Naive thymus-derived CD8-positive, alpha-beta T cell (primary cell): ENCODE data around the gene PSG3. TPM values are rescaled to one million over a fixed set of nuclear protein-coding genes. Genes with fewer than 3 reads are reported as not detected.
A peak's percentile ranks its signal among the peaks of the same experiment; 100 is the strongest.
"Not testable (repeated sequence)": the region's sequence is repeated elsewhere in the genome, so short reads cannot be mapped to it uniquely, and the experiment has no call there.

Source experiments
- ATAC-seq, 2 donors: fragments of 150-1000 bp; cut with Tn5 transposase in 1 of 2; sonication (Bioruptor Pico), chemical (Tn5 transposase) in 1 of 2; 1 replicate in 1 of 2; 2 replicates in 1 of 2; pipeline ENCODE4 v1.10.0; 2021; ENCODE audit warnings: mild to moderate bottlenecking in 2 of 2, moderate library complexity in 2 of 2
- POLR2A ChIA-PET: fragments of 350-600 bp; sonication (Branson Sonifier 250); formaldehyde crosslinking; loops from one replicate; lab custom pipeline; 2021; ENCODE audit warnings: antibody characterized with exemption; lab: Charles Lee
- DNase-seq, 10 donors: peaks; one replicate each; pipeline versions ENCODE4 v3.0.0 to v3.0.0-alpha.2; 2020 to 2022
- H3K27ac Mint-ChIP-seq, 10 donors: one replicate each; pipeline ENCODE4 v1.8.0; 2020 to 2022; ENCODE audit warnings: mild to moderate bottlenecking in 10 of 10, mixed read lengths in 10 of 10, moderate library complexity in 4 of 10, inconsistent platforms in 1 of 10
- H3K27me3 Mint-ChIP-seq, 5 donors: one replicate each; pipeline ENCODE4 v1.8.0; 2021 to 2022; ENCODE audit warnings: mixed read lengths in 5 of 5
- H3K36me3 Mint-ChIP-seq, 3 donors: one replicate each; pipeline ENCODE4 v1.8.0; 2020 to 2022; ENCODE audit warnings: mixed read lengths in 3 of 3, mild to moderate bottlenecking in 2 of 3, inconsistent platforms in 1 of 3
- H3K4me1 Mint-ChIP-seq, 4 donors: one replicate each; pipeline ENCODE4 v1.8.0; 2021 to 2022; ENCODE audit warnings: mixed read lengths in 4 of 4
- H3K4me3 Mint-ChIP-seq, 10 donors: one replicate each; pipeline ENCODE4 v1.8.0; 2020 to 2022; ENCODE audit warnings: mild to moderate bottlenecking in 10 of 10, mixed read lengths in 10 of 10, moderate library complexity in 6 of 10, inconsistent platforms in 1 of 10
- H3K9me3 Mint-ChIP-seq, 9 donors: one replicate each; pipeline ENCODE4 v1.8.0; 2020 to 2022; ENCODE audit warnings: mixed read lengths in 9 of 9, mild to moderate bottlenecking in 3 of 9, inconsistent platforms in 1 of 9, moderate library complexity in 1 of 9
- polyA plus RNA-seq, 3 donors: library from polyadenylated mRNA; unstranded; fragments of 300-500 nt; fragmentation: Illumina TruSeq; gene quantifications; one replicate each; pipeline ENCODE4 v1.2.3, GENCODE V29; 2021
- total RNA-seq, 8 experiments: library from RNA in 2 of 8; stranded (reverse) in 2 of 8; gene quantifications; one replicate each; pipeline ENCODE4 v1.2.3 and lab custom pipeline; 2021 to 2026

Gene PSG3
- not detected for total RNA-seq
- polyA plus RNA-seq: not detected
- 0 reads per million in 6 experiments for total RNA-seq (lab: John Stamatoyannopoulos, UW)

GRCh38 chr19:42740381-42740780, at the start of gene PSG3:
Gene PSG3 (minus strand): TSS chr19:42740481. CDS start chr19:42740384, 97 bp downstream.
- H3K9me3 Mint-ChIP-seq, POLR2A ChIA-PET, H3K36me3 Mint-ChIP-seq, DNase-seq, H3K4me3 Mint-ChIP-seq, ATAC-seq, H3K27ac Mint-ChIP-seq, H3K4me1 Mint-ChIP-seq: not testable (repeated sequence)
- H3K27me3 Mint-ChIP-seq: peaks cover 8 to 64% (median 35%) of the 10 kb centered on the region in 5 donors

- peaks cover 0 to 24% (median 8%) of the 10 kb centered on the region in 3 donors for H3K36me3 Mint-ChIP-seq
- ATAC-seq, POLR2A ChIA-PET, H3K4me3 Mint-ChIP-seq, DNase-seq, H3K27ac Mint-ChIP-seq, H3K4me1 Mint-ChIP-seq: not testable (repeated sequence)
- peaks cover 5 to 31% (median 16%) of the 10 kb centered on the region in 5 donors for H3K27me3 Mint-ChIP-seq
- H3K9me3 Mint-ChIP-seq: peaks cover 12 to 27% (median 21%) of the 10 kb centered on the region in 9 donors
These were observed 48.5 kb upstream of the PSG3 start for GRCh38 chr19:42788766-42789165.

- Mint-ChIP-seq H3K9me3 (peaks cover 6 to 17% (median 11%) of the 10 kb centered on the region in 9 donors), H3K36me3 (peaks cover 0 to 14% (median 3%) of the 10 kb centered on the region in 3 donors), H3K27me3 (peaks cover 5 to 31% (median 12%) of the 10 kb centered on the region in 5 donors)
- POLR2A ChIA-PET, H3K4me1 Mint-ChIP-seq, H3K4me3 Mint-ChIP-seq, ATAC-seq, DNase-seq, H3K27ac Mint-ChIP-seq: not testable (repeated sequence)
These were observed 47.5 kb upstream of the PSG3 start for GRCh38 chr19:42787766-42788165.

- H3K27ac Mint-ChIP-seq: not testable (repeated sequence)
These were observed 36.7 kb upstream of the PSG3 start for GRCh38 chr19:42776750-42777612.

GRCh38 chr19:42774510-42775158, 34.4 kb upstream of the PSG3 start:
- H3K36me3 Mint-ChIP-seq, H3K27ac Mint-ChIP-seq, POLR2A ChIA-PET, H3K4me1 Mint-ChIP-seq, DNase-seq, H3K4me3 Mint-ChIP-seq, ATAC-seq: not testable (repeated sequence)
- Mint-ChIP-seq H3K9me3 (peaks cover 0 to 21% (median under 1%) of the 10 kb centered on the region in 9 donors), H3K27me3 (peaks cover 20 to 62% (median 33%) of the 10 kb centered on the region in 5 donors)

More at GRCh38 chr19:42776750-42777612, 36.7 kb upstream of the PSG3 start:
- H3K36me3 Mint-ChIP-seq, ATAC-seq, H3K4me3 Mint-ChIP-seq, H3K4me1 Mint-ChIP-seq, POLR2A ChIA-PET: not testable (repeated sequence)
- Mint-ChIP-seq H3K27me3 (peaks cover 28 to 71% (median 46%) of the 10 kb centered on the region in 5 donors), H3K9me3 (peaks cover 0 to 16% (median 0%) of the 10 kb centered on the region in 9 donors)
- peak in 2 of 10 donors; percentile 6 to 11 for DNase-seq

GRCh38 chr19:42767319-42767718, 27.0 kb upstream of the PSG3 start:
- DNase-seq, POLR2A ChIA-PET, H3K4me1 Mint-ChIP-seq, H3K27ac Mint-ChIP-seq, H3K36me3 Mint-ChIP-seq, ATAC-seq, H3K4me3 Mint-ChIP-seq: not testable (repeated sequence)
- Mint-ChIP-seq H3K9me3 (peaks cover 0 to 11% (median 0%) of the 10 kb centered on the region in 9 donors), H3K27me3 (peaks cover 4 to 32% (median 15%) of the 10 kb centered on the region in 5 donors)

GRCh38 chr19:42766871-42767270, 26.6 kb upstream of the PSG3 start:
- H3K4me1 Mint-ChIP-seq, DNase-seq, H3K4me3 Mint-ChIP-seq, POLR2A ChIA-PET, H3K36me3 Mint-ChIP-seq, H3K27ac Mint-ChIP-seq, ATAC-seq: not testable (repeated sequence)
- peaks cover 2 to 27% (median 15%) of the 10 kb centered on the region in 5 donors for H3K27me3 Mint-ChIP-seq
- H3K9me3 Mint-ChIP-seq: peaks cover 0 to 11% (median 0%) of the 10 kb centered on the region in 9 donors

GRCh38 chr19:42764836-42765235, 24.6 kb upstream of the PSG3 start:
- DNase-seq: no peak
- Mint-ChIP-seq H3K4me3 (no peak overlapping the region), H3K36me3 (no peaks in the 10 kb centered on the region), H3K9me3 (peaks cover 0 to 3% (median 0%) of the 10 kb centered on the region in 9 donors), H3K27ac (no peak overlapping the region), H3K4me1 (peaks cover 0 to 6% (median 0%) of the 10 kb centered on the region in 4 donors), H3K27me3 (peaks cover 2 to 27% (median 13%) of the 10 kb centered on the region in 5 donors)
- POLR2A ChIA-PET: no interaction called here
- ATAC-seq: no peak

- no peaks in the 10 kb centered on the region for H3K36me3 Mint-ChIP-seq
- POLR2A ChIA-PET: no interaction called here
- H3K27me3 Mint-ChIP-seq: peaks cover 1 to 25% (median 10%) of the 10 kb centered on the region in 5 donors
- H3K9me3 Mint-ChIP-seq: no peaks in the 10 kb centered on the region
- no peak overlapping the region for H3K4me3 Mint-ChIP-seq
- ATAC-seq (no peak), DNase-seq (no peak)
- peaks cover 0 to 6% (median 0%) of the 10 kb centered on the region in 4 donors for H3K4me1 Mint-ChIP-seq
- no peak overlapping the region for H3K27ac Mint-ChIP-seq
These were observed 22.5 kb upstream of the PSG3 start for GRCh38 chr19:42762789-42763188.

GRCh38 chr19:42761924-42762295, 21.6 kb upstream of the PSG3 start:
- H3K36me3 Mint-ChIP-seq, DNase-seq, H3K27ac Mint-ChIP-seq, H3K4me1 Mint-ChIP-seq, H3K4me3 Mint-ChIP-seq, H3K9me3 Mint-ChIP-seq, ATAC-seq, POLR2A ChIA-PET: not testable (repeated sequence)
- peaks cover 1 to 25% (median 10%) of the 10 kb centered on the region in 5 donors for H3K27me3 Mint-ChIP-seq

- DNase-seq, H3K27ac Mint-ChIP-seq, H3K4me3 Mint-ChIP-seq, ATAC-seq, H3K9me3 Mint-ChIP-seq, H3K36me3 Mint-ChIP-seq, POLR2A ChIA-PET, H3K4me1 Mint-ChIP-seq: not testable (repeated sequence)
- peaks cover 1 to 19% (median 4%) of the 10 kb centered on the region in 5 donors for H3K27me3 Mint-ChIP-seq
These were observed 21.0 kb upstream of the PSG3 start for GRCh38 chr19:42760954-42761923.

GRCh38 chr19:42758667-42759066, 18.4 kb upstream of the PSG3 start:
- H3K9me3 Mint-ChIP-seq, ATAC-seq, POLR2A ChIA-PET, H3K4me1 Mint-ChIP-seq, H3K4me3 Mint-ChIP-seq, DNase-seq, H3K27ac Mint-ChIP-seq, H3K36me3 Mint-ChIP-seq: not testable (repeated sequence)
- peaks cover 4 to 18% (median 11%) of the 10 kb centered on the region in 5 donors for H3K27me3 Mint-ChIP-seq
